PC-3 (cell line): ENCODE results near the gene EXOC6. TPM values are rescaled to one million over a fixed set of nuclear protein-coding genes. Genes with fewer than 3 reads are reported as not detected.

Experiments used
- ATAC-seq: fragments of 200-7000 bp; cut with Tn5 transposase; 2 replicates; pipeline ENCODE4 v1.9.1; 2020; ENCODE audit warnings: mild to moderate bottlenecking, moderate library complexity
- BruUV-seq: library from RNA; stranded (reverse); fragments of 400-500 nt; replicated peaks from 2 replicates; lab custom pipeline; 2021; lab: Mats Ljungman, UMichigan
- CTCF ChIA-PET: fragments of 300-600 bp; sonication (Branson Sonifier 250); formaldehyde crosslinking; loops from one replicate; lab custom pipeline; 2022; ENCODE audit warnings: antibody characterized with exemption; lab: Charles Lee
- POLR2A ChIA-PET: fragments of 300-600 bp; sonication (Branson Sonifier 250); formaldehyde crosslinking; loops from one replicate; lab custom pipeline; 2022; ENCODE audit warnings: antibody characterized with exemption; ENCODE audit not compliant: unreplicated experiment; lab: Charles Lee
- DNase-seq: peaks from one replicate; pipeline ENCODE4 v3.0.0-alpha.2; 2015
- H2AFZ ChIP-seq: fragments of 300-600 bp; sonication (generic); 2 replicates; pipeline ENCODE4 v1.6.0; 2016; ENCODE audit warnings: antibody characterized with exemption, low read length
- H3F3A ChIP-seq: fragments of 300-600 bp; sonication (generic); one replicate; pipeline ENCODE4 v1.6.0; 2017; ENCODE audit warnings: antibody characterized with exemption, low read length, control low read depth, mild to moderate bottlenecking; ENCODE audit not compliant: unreplicated experiment
- H3K27ac ChIP-seq: fragments of 300-600 bp; sonication (generic); 2 replicates; pipeline ENCODE4 v1.5.1; 2016; ENCODE audit warnings: mild to moderate bottlenecking, low read length
- H3K27me3 ChIP-seq: fragments of 300-600 bp; sonication (generic); 2 replicates; pipeline ENCODE4 v1.6.1; 2016; ENCODE audit warnings: low read length, mixed read lengths
- H3K36me3 ChIP-seq: fragments of 300-600 bp; sonication (generic); 2 replicates; pipeline ENCODE4 v1.6.1; 2016; ENCODE audit warnings: low read depth, mixed run types, low read length, mixed read lengths
- H3K4me1 ChIP-seq: fragments of 300-600 bp; sonication (generic); 2 replicates; pipeline ENCODE4 v1.5.1; 2016; ENCODE audit warnings: low read length; ENCODE audit not compliant: insufficient read depth
- H3K4me2 ChIP-seq: fragments of 300-600 bp; sonication (generic); 2 replicates; pipeline ENCODE4 v1.6.0; 2016; ENCODE audit warnings: low read length
- H3K4me3 ChIP-seq: fragments of 300-600 bp; sonication (generic); 2 replicates; pipeline ENCODE4 v1.5.1; 2016; ENCODE audit warnings: mild to moderate bottlenecking, low read length, mixed read lengths
- H3K79me2 ChIP-seq: fragments of 300-600 bp; sonication (generic); 2 replicates; pipeline ENCODE4 v1.6.1; 2017; ENCODE audit warnings: low read length, mixed read lengths
- H3K9ac ChIP-seq: fragments of 300-600 bp; sonication (generic); 2 replicates; pipeline ENCODE4 v1.6.0; 2016; ENCODE audit warnings: mild to moderate bottlenecking, low read length
- H3K9me2 ChIP-seq: fragments of 300-600 bp; sonication (generic); replicated peaks from 2 replicates; pipeline ENCODE4 v1.6.1; 2016; ENCODE audit warnings: mixed run types, low read length, mixed read lengths
- H3K9me3 ChIP-seq: fragments of 300-600 bp; sonication (generic); 2 replicates; pipeline ENCODE4 v1.6.1; 2016; ENCODE audit warnings: low read length, mixed read lengths
- H4K20me1 ChIP-seq: fragments of 300-600 bp; sonication (generic); 2 replicates; pipeline ENCODE4 v1.6.1; 2016; ENCODE audit warnings: low read length, mixed read lengths
- CTCF ChIP-seq: fragments of 300-600 bp; sonication (generic); conservative IDR thresholded peaks from 2 replicates; pipeline ENCODE4 v1.5.1; 2017; ENCODE audit warnings: antibody characterized with exemption, low read depth, mild to moderate bottlenecking, low read length
- EZH2 ChIP-seq: fragments of 300-600 bp; sonication (generic); IDR thresholded peaks from one replicate; pipeline ENCODE4 v1.6.1; 2017; ENCODE audit warnings: antibody characterized with exemption, mild to moderate bottlenecking, low read length; ENCODE audit not compliant: unreplicated experiment
- EZH2phosphoT487 ChIP-seq: fragments of 300-600 bp; sonication (generic); IDR thresholded peaks from 2 replicates; pipeline ENCODE4 v1.6.1; 2018; ENCODE audit warnings: mild to moderate bottlenecking, antibody characterized with exemption, low read length, borderline replicate concordance
- intact Hi-C: fragments of 100-400 bp; cut with micrococcal nuclease; formaldehyde crosslinking; loops from 2 replicates; pipeline ENCODE4 v1.9.0; 2023
- total RNA-seq: library from RNA; depleted of rRNA; stranded (reverse); fragments of >200 nt; gene quantifications from 2 replicates; pipeline ENCODE4 v1.2.3, GENCODE V29; 2014

Gene EXOC6
- total RNA-seq, 1 experiment from 2014 or later = 5.7 TPM

- ChIA-PET POLR2A (no interaction called here), CTCF (no interaction called here)
- TF ChIP-seq EZH2phosphoT487 (no peak), CTCF (no peak), EZH2 (no peak)
Observed at GRCh38 chr10:92810934-92811532, 37.3 kb upstream of the EXOC6 start.

DNA sequence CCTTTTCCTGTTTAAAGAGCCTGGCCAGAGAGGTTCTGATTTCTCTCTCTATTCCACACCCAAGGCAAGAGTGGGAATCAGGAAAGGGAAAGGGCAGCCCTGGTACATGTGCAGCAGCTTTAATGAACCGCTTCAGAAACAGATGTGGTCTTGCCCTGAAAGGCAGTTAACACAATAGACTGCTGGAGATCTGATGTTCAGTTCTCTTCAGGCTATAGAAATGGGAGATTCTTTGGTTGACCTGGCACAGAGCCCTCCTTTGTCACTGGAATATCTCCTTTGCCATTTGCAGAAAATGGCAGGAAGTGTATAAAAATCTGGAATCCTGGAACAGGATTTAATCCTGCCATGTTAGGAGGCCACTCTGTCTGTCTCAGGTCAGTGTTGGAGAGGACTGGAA, 36.3 kb upstream of the EXOC6 start:
- H3K27me3 ChIP-seq = no peaks in the 10 kb centered on the region
- TF ChIP-seq EZH2 = no peak
- no peak for TF ChIP-seq CTCF
- no peak for TF ChIP-seq EZH2phosphoT487
- intact Hi-C loops = no loop called here
- DNase-seq (no peak), ATAC-seq (no peak)
- no peaks in the 10 kb centered on the region for H3K4me1 ChIP-seq
- no peak overlapping the region for H3K9ac ChIP-seq
- no peaks in the 10 kb centered on the region for H3K36me3 ChIP-seq
- no peak overlapping the region for H2AFZ ChIP-seq
- H3K4me3 ChIP-seq = no peak overlapping the region
- ChIA-PET CTCF (no interaction called here), POLR2A (no interaction called here)
- H3K79me2 ChIP-seq = no peaks in the 10 kb centered on the region
- no TSS peak for BruUV-seq
- H4K20me1 ChIP-seq = no peaks in the 10 kb centered on the region
- no peaks in the 10 kb centered on the region for H3F3A ChIP-seq
- no peak overlapping the region for H3K27ac ChIP-seq
- H3K9me2 ChIP-seq = no peaks in the 10 kb centered on the region
- H3K9me3 ChIP-seq = no peaks in the 10 kb centered on the region
- no peak overlapping the region for H3K4me2 ChIP-seq

More at GRCh38 chr10:92810934-92811532, 37.3 kb upstream of the EXOC6 start:
- Histone ChIP-seq H3K27ac (no peak overlapping the region), H2AFZ (no peak overlapping the region), H4K20me1 (no peaks in the 10 kb centered on the region), H3K27me3 (no peaks in the 10 kb centered on the region), H3K9me2 (no peaks in the 10 kb centered on the region), H3K36me3 (no peaks in the 10 kb centered on the region), H3K4me2 (no peak overlapping the region), H3K4me1 (no peaks in the 10 kb centered on the region), H3F3A (no peaks in the 10 kb centered on the region), H3K4me3 (no peak overlapping the region), H3K79me2 (no peaks in the 10 kb centered on the region), H3K9ac (no peak overlapping the region), H3K9me3 (no peaks in the 10 kb centered on the region)
- no peak for DNase-seq
- intact Hi-C loops = no loop called here
- no TSS peak for BruUV-seq
- no peak for ATAC-seq

- no peak overlapping the region for H3K4me2 ChIP-seq
Observed at GRCh38 chr10:92813979-92814378, 34.3 kb upstream of the EXOC6 start.

More at GRCh38 chr10:92813979-92814378, 34.3 kb upstream of the EXOC6 start:
- intact Hi-C loops = no loop called here
- POLR2A ChIA-PET = no interaction called here
- no peaks in the 10 kb centered on the region for H3K9me2 ChIP-seq
- TF ChIP-seq CTCF (no peak), EZH2phosphoT487 (no peak), EZH2 (no peak)
- H3K4me3 ChIP-seq = no peak overlapping the region
- no peak overlapping the region for H3K9ac ChIP-seq
- H3K36me3 ChIP-seq = no peaks in the 10 kb centered on the region
- no peaks in the 10 kb centered on the region for H3K79me2 ChIP-seq
- no peaks in the 10 kb centered on the region for H3K9me3 ChIP-seq
- no peaks in the 10 kb centered on the region for H4K20me1 ChIP-seq
- CTCF ChIA-PET = interaction anchor here (0.5 to 0.6 kb wide), 2 partner anchors 30 to 162 kb away, joined by 3 to 8 read pairs; no protein-coding TSS in a partner anchor
- no TSS peak for BruUV-seq
- no peak for ATAC-seq
- H2AFZ ChIP-seq = no peak overlapping the region
- no peaks in the 10 kb centered on the region for H3K4me1 ChIP-seq
- no peaks in the 10 kb centered on the region for H3F3A ChIP-seq
- H3K27ac ChIP-seq = no peak overlapping the region
- DNase-seq = no peak
- no peaks in the 10 kb centered on the region for H3K27me3 ChIP-seq
